Dermis microvascular lymphatic vessel endothelial cell (primary cell): ENCODE measurements around the gene RPL21. TPM values are rescaled to one million over a fixed set of nuclear protein-coding genes. Genes with fewer than 3 reads are reported as not detected.
"Not testable (repeated sequence)": the region's sequence is repeated elsewhere in the genome, so short reads cannot be mapped to it uniquely, and the experiment has no call there.

Experiments
- DNase-seq, 2 donors: peaks; one replicate each; pipeline versions ENCODE4 v3.0.0 to v3.0.0-alpha.2; 2010; ENCODE audit warnings: low read depth in 2 of 2
- total RNA-seq: library from RNA; depleted of rRNA; stranded (reverse); fragments of >200 nt; gene quantifications from 2 replicates; pipeline ENCODE4 v1.2.1, GENCODE V29; 2014

Gene RPL21
- 444 and 718 TPM in 2 replicates for total RNA-seq

DNA sequence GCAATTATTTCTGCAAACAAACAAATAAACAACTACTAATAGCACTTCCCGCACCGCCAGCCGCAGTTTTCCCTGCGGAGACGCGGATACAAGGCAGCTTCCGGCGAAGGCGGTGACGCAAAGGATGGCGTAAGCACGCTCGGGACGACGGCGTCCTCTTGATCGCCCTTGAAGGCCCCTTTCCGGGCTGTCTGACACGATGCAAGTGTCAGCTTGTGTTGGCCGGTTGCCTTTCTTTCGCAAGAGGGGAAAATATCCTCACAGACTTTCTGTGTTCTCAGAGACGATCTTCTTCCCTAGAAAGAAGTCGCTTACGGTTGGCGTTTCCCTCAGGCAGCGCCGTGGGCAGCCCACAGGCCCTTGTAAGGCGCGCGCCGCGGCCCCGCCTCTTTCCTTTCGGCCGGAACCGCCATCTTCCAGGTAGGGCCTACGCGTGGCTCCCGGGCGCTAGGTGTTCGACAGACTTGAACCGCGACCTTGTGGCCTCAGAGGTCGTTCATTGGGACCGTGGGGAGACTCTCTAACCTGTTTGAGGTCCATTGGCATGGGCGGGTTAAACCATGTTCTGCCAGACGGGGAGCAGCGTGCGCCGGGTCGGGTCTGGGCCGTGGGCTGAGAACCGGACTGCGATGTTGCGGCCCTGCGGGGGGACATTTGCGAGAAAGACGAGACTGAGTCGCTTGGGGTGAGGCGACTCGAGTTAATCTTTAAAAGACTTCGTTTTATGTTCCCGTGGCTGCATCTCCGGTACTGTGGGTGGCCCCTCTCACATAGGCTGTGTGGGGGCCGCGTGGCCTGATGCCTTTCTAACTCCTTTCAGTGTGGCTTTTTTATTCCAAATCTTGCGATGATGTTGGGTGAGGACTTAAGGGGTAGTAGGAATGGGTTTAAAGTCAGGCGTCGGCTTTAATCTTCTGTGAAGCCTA lies at the start of gene RPL21:
Gene RPL21, plus strand, starts transcription at position 393 of the 926 bp plus-strand sequence. CDS start 2,219 bp downstream, outside the sequence.
- peak; percentile 96 to 97 for DNase-seq

DNA sequence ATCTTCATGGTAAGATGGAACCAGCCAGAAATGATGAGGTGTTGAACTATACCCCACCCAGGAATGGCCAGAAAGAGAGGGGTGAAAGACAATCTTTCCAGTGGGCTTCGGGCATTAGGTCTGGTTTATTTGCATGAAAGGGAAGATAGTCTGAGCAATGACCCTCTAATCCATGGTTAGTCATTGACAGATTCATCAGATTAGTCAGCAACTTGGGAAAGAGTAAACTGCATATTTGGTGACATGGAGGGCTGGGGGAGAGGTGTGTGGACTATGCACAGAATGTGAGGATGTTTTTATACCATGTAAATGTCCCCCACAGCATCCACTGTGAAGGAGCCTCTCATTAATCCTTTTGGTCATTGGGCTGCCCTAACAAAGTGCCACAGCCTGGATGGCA lies 49.7 kb upstream of the RPL21 start:
- no peak for DNase-seq

- no peak for DNase-seq
Measured at GRCh38 chr13:27203186-27203585, 48.2 kb upstream of the RPL21 start.

- peak; percentile 26 to 53 for DNase-seq
Measured at GRCh38 chr13:27203854-27204253, 47.5 kb upstream of the RPL21 start.

- no peak for DNase-seq
Measured at GRCh38 chr13:27208514-27208913, 42.8 kb upstream of the RPL21 start.

DNA sequence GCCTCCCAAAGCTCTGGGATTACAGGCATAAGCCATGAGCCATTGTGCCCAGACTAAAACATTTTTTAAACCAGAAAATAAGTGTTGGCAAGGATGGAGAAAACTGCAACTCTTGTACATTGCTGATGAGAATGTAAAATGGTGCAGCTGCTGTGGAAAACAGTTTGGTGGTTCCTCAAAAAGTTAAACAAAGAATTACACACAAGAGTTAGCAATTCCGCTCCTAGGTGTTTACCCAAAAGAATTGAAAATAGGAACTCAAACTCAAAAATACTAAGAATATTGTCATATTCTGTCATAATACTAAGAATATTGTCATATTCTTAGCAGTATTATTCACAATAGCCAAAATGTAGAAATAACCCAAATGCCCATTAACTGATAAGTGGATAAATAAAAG lies 40.1 kb upstream of the RPL21 start:
- DNase-seq, result no peak

- peak in 1 of 2 donors; percentile 13 for DNase-seq
Measured at GRCh38 chr13:27211771-27212364, 39.5 kb upstream of the RPL21 start.

DNA sequence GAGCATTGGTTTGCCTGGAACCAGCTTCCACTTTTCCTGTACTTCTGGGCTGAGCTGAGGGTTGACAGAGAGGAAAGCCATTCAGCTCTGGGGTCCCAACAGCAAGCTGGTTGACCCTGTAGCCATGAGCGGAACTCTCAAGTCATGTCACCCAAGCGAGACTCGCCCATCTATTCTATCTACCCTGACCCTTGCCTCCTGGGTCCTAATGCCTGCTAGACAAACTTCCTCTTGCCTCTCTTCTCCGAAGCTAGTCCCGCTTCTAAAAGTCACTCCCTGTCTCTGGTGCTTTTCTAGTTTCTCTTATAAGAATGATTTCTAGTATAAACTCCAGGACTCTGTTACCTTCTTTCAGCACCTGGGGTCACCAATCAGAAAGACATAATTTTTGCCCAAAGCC lies 38.0 kb upstream of the RPL21 start:
- DNase-seq, result not testable (repeated sequence)

DNA sequence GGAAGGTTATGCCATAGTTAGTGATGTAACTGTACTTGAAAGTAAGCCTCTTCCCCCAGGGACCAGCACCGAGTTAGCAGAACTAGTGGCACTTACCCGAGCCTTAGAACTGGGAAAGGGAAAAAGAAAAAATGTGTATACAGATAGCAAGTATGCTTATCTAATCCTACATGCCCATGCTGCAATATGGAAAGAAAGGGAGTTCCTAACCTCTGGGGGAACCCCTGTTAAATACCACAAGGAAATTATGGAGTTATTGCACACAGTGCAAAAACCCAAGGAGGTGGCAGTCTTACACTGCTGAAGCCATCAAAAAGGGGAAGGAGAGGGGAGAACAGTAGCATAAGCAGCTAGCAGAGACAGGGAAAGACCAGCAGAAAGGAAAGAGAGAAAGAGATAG lies 33.6 kb upstream of the RPL21 start:
- DNase-seq, result not testable (repeated sequence)

DNA sequence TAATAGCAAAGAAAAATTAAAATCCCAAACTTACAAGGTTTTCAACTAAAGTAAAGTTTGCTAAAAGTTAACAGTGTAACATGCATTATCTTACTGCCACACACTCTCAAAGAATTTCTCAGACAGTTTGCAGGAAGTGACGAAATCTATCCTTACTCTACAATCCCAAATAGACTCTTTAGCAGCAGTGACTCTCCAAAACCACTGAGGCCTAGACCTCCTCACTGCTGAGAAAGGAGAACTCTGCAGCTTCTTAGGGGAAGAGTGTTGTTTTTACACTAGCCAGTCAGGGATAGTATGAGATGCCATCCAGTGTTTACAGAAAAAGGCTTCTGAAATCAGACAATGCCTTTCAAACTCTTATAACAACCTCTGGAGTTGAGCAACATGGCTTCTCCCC lies 32.5 kb upstream of the RPL21 start:
- DNase-seq, result not testable (repeated sequence)

DNA sequence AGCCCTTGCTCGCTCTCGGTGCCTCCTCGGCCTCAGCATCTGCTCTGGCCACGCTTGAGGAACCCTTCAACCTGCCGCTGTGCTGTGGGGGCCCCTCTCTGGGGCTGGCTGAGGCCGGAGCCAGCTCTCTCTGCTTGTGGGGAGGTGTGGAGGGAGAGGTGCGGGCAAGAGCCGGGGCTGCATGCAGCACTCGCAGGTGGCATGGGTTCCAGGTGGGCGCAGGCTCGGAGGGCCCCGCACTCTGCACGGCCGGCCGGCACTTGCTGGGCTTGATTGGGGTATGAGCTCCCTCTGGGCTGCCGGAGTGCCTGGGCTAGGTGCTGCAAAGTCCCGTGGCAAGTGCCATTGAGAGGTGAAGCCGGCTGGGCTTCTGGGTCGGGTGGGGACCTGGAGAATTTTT lies 31.7 kb upstream of the RPL21 start:
- DNase-seq, result no peak

DNA sequence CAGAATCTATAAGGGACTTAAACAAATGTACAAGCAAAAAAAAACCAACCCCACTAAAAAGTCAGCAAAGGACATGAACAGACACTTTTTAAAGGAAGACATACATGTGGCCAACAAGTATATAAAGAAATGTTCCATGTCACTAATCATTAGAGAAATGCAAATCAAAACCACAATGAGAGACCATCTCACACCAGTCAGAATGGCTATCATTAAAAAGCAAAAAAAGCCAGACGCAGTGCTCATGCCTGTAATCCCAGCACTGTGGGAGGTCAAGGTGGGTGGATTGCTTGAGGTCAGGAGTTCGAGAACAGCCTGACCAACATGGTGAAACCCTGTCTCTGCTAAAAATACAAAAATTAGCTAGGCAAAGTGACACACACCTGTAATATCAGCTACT lies 29.3 kb upstream of the RPL21 start:
- not testable (repeated sequence) for DNase-seq

DNA sequence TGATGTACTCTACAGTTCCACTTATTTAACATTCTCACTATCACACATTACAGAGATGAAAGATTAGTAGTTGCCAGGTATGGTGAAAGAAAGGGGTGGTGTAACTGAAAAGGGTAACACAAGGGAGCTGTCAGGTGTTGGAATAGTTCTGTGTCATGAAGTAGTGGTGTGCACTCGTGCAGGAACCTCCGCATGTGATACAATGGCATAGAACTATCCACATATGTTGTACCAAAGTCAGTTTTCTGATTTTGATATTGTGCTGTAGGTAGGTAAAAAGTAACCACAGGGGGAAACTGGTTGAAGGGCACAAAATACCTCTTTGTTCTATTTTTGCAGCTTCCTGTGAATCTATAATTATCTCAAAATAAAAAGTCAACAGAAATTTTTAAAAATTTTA lies 24.4 kb upstream of the RPL21 start:
- DNase-seq, result no peak

- no peak for DNase-seq
Measured at GRCh38 chr13:27228131-27228530, 23.2 kb upstream of the RPL21 start.

GRCh38 chr13:27229642-27230041 lies 21.7 kb upstream of the RPL21 start:
- DNase-seq, result no peak

GRCh38 chr13:27233964-27234363 lies 17.4 kb upstream of the RPL21 start:
- DNase-seq, result no peak

DNA sequence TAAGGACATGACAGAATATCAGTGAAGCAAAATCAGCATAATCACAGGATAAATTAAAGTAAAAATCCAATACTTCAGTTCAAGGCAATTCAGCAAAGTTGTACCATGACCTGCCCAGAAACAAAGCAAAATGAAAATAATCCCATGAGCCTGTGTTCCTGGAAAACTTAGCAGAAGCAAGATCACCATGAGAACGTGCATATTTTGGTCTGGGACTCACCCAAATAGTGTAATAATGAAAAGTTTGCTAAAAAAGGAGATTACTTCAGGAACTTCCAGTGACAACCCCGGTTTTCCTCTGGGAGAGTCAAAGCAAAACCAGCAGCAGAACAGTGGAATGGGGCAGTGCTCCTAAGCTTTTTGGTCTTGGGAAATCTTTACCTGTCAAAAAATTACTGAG lies 14.9 kb upstream of the RPL21 start:
- DNase-seq, result no peak

DNA sequence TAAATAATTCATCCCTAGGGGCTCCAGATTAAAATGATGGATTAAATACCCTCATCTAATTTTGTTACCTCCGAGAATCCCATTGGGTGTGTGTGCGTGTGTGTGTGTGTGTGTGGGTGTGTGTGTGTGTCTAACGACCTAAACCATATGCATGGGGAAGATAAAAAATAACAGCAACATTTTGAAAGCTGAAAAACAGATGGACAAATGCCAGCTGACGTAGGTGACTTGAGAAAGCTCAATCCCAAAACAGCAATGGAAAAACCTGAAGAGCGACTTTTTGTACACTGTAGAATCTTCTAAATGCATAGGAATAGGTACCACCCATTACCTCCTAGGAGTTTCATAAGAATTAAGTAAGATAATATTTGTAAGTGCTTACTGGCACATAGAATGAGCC lies 8.7 kb upstream of the RPL21 start:
- DNase-seq, result no peak

- DNase-seq, result no peak
Measured at GRCh38 chr13:27245610-27246009, 5.7 kb upstream of the RPL21 start.

- no peak for DNase-seq
Measured at GRCh38 chr13:27250833-27251165, 559 bp upstream of the RPL21 start.

- no peak for DNase-seq
Measured at GRCh38 chr13:27252467-27252866, 1.1 kb downstream of the RPL21 start.

- DNase-seq, result no peak
Measured at GRCh38 chr13:27257233-27257568, 5.8 kb downstream of the RPL21 start.

DNA sequence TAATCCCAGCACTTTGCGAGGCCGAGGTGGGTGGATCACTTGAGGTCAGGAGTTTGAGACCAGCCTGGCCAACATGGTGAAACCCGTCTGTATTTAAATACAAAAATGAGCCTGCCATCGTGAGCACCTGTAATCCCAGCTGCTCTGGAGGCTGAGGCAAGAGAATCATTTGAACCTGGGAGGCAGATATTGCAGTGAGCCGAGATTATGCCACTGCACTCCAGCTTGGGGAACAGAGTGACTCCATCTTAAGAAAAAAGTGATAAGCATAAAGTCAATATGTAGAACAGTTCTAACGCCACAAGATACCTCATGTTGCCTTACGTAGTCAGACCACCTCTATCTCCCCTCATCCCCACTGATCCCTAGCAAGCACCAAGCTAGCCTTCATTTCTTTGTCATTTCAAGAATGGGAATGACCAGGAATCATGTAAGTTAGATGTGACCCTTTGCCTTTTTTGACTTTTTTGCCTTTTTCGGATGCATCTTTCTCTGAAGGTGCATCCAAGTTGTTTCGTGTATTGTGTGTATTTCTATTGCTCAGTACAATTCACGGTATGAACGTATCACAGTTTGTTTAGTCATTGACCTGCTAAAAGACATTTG lies 6.4 kb downstream of the RPL21 start:
- DNase-seq, result no peak
